ACC112 (cell line): ENCODE data around the gene RNF152.
A peak's percentile ranks its signal among the peaks of the same experiment; 100 is the strongest.

ENCODE experiments used
- H2AFZ ChIP-seq: fragments of 200-600 bp; sonication (generic); one replicate; pipeline ENCODE4 v1.6.0; 2017; ENCODE audit warnings: antibody characterized with exemption, low read length; ENCODE audit not compliant: unreplicated experiment
- H3K27ac ChIP-seq: fragments of 200-600 bp; sonication (generic); 2 replicates; pipeline ENCODE4 v1.5.1; 2014; ENCODE audit warnings: low read depth, mild to moderate bottlenecking, antibody characterized with exemption, low read length, moderate library complexity
- H3K27me3 ChIP-seq: fragments of 200-600 bp; sonication (generic); 2 replicates; pipeline ENCODE4 v1.6.1; 2014; ENCODE audit warnings: mild to moderate bottlenecking, antibody characterized with exemption, low read length, moderate library complexity, mixed read lengths; ENCODE audit not compliant: insufficient read depth
- H3K36me3 ChIP-seq: fragments of 200-600 bp; sonication (generic); 2 replicates; pipeline ENCODE4 v1.6.1; 2016; ENCODE audit warnings: mild to moderate bottlenecking, antibody characterized with exemption, low read length, moderate library complexity, mixed read lengths; ENCODE audit not compliant: insufficient read depth
- H3K4me1 ChIP-seq: fragments of 200-600 bp; sonication (generic); one replicate; pipeline ENCODE4 v1.6.1; 2016; ENCODE audit warnings: low read length, mixed read lengths; ENCODE audit not compliant: insufficient read depth, unreplicated experiment, control insufficient read depth
- H3K4me3 ChIP-seq: fragments of 200-600 bp; sonication (generic); 2 replicates; pipeline ENCODE4 v1.5.1; 2014; ENCODE audit warnings: mild to moderate bottlenecking, low read depth, low read length
- H3K79me2 ChIP-seq: fragments of 200-600 bp; sonication (generic); one replicate; pipeline ENCODE4 v1.6.0; 2016; ENCODE audit warnings: low read length; ENCODE audit not compliant: control insufficient read depth, unreplicated experiment, insufficient read depth

Gene RNF152

DNA sequence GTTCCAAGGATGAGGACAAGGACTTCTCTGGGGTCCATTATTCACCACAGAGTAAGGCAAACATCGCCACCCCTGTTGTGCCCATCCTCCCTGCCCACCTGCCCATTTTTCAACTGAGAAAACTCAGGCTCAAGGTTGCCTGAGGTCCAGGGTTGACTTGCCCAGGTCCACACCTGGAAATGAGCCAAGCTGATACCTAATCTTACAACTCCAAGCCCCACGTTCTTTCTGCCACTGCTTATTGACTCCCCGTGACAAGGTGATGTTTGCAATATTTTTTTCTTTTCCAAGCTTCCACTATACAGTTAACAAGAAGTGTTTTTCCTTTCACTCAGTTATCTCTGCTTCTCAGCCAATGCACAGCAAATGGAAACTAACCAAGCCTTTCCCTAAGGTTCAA lies 39.0 kb downstream of the RNF152 start:
- peaks cover 18% of the 10 kb centered on the region for H3K4me1 ChIP-seq
- no peaks in the 10 kb centered on the region for H3K36me3 ChIP-seq
- H2AFZ ChIP-seq, result no peak overlapping the region
- no peak overlapping the region for H3K4me3 ChIP-seq
- H3K27me3 ChIP-seq, result no peaks in the 10 kb centered on the region
- no peaks in the 10 kb centered on the region for H3K79me2 ChIP-seq
- H3K27ac ChIP-seq, result no peak overlapping the region

GRCh38 chr18:61852496-61852895 lies 40.3 kb downstream of the RNF152 start:
- no peaks in the 10 kb centered on the region for H3K36me3 ChIP-seq
- peak overlapping the region; percentile 49 for H3K27ac ChIP-seq
- H3K79me2 ChIP-seq, result no peaks in the 10 kb centered on the region
- no peaks in the 10 kb centered on the region for H3K27me3 ChIP-seq
- peaks cover 18% of the 10 kb centered on the region for H3K4me1 ChIP-seq
- peak overlapping the region; percentile 16; the same call in 1 of the 2 replicates for H3K4me3 ChIP-seq
- peak overlapping the region; percentile 10 for H2AFZ ChIP-seq

- Histone ChIP-seq H3K4me3 (peak overlapping the region; percentile 16; the same call in 1 of the 2 replicates), H3K4me1 (peaks cover 18% of the 10 kb centered on the region), H2AFZ (peak overlapping the region; percentile 10), H3K79me2 (no peaks in the 10 kb centered on the region), H3K27ac (peak overlapping the region; percentile 49), H3K27me3 (no peaks in the 10 kb centered on the region), H3K36me3 (no peaks in the 10 kb centered on the region)
Observed at GRCh38 chr18:61851940-61852451, 40.8 kb downstream of the RNF152 start.

DNA sequence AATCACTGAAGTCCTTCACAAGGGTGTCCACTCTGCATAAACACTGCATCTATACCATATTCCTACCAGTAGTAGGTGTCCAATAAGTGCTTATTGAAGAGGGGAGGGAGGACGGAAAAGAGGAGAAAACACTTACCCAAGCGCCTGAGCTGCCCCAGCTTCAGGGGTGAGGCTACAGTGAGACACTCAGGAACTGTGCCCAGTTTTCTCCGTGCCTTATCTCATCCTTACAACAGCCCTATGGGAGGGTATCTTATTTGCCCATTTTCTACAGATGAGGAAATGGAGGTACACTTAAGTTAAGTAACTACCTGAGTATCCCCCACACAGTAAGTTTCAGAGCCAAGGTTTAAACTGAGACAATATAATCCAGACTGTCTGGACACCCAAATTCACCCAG lies 41.5 kb downstream of the RNF152 start:
- no peaks in the 10 kb centered on the region for H3K36me3 ChIP-seq
- peak overlapping the region; percentile 49 for H3K27ac ChIP-seq
- H3K4me1 ChIP-seq, result peaks cover 18% of the 10 kb centered on the region
- H3K27me3 ChIP-seq, result no peaks in the 10 kb centered on the region
- no peaks in the 10 kb centered on the region for H3K79me2 ChIP-seq
- H2AFZ ChIP-seq, result no peak overlapping the region
- no peak overlapping the region for H3K4me3 ChIP-seq

DNA sequence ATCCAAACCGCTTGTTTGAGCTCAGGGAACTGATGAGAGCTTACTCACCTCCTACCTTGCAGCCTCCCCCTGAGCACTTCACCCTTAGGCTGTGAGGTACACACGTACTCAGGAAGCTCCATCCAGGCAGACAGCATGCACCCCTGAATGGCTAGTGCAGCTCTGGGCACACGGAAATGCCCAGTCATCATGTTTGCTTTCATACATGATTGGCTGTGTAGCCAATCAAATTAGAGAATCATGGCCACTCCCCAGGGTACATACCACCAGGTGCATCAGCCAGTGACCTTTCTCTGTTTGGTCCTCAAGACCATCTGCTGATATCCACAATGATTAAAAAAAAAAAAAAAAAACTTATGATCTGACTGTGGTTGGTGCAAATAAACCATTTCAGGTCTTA lies 42.1 kb downstream of the RNF152 start:
- Histone ChIP-seq H3K36me3 (no peaks in the 10 kb centered on the region), H3K27me3 (no peaks in the 10 kb centered on the region), H3K27ac (no peak overlapping the region), H3K4me3 (no peak overlapping the region), H3K79me2 (no peaks in the 10 kb centered on the region), H2AFZ (no peak overlapping the region), H3K4me1 (peaks cover 18% of the 10 kb centered on the region)

DNA sequence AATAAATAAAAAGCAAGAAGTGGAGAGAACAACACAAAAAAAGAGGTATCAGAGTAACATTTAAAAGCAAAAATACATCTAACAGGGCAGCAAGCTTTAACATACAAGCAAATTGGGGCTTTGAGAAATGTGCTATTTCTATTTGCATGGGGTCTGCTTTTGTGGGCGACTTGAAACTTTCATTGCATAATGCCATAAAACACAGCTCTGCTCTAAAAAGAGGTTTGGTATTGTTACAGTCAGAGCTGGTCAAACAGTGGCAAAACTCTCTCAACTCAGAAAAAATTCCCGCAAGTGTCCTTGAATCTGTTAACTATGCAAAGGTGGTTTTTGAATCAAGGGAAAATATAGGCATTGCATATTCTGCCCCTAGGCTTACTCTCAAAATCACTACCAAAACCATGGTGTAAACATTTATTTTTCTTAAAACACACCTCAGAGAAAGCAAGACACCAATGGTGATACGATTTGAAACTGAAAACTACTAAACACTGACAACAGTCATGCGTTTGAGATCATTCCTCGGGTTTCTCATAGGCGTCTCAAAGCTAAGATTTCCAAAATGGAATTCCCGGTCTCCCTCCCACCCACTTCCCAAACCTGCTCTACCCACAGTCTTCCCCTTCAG lies 45.5 kb downstream of the RNF152 start:
- Histone ChIP-seq H3K27ac (no peak overlapping the region), H3K4me1 (peaks cover 12% of the 10 kb centered on the region), H3K36me3 (no peaks in the 10 kb centered on the region), H3K4me3 (no peak overlapping the region), H2AFZ (no peak overlapping the region), H3K79me2 (no peaks in the 10 kb centered on the region), H3K27me3 (no peaks in the 10 kb centered on the region)

DNA sequence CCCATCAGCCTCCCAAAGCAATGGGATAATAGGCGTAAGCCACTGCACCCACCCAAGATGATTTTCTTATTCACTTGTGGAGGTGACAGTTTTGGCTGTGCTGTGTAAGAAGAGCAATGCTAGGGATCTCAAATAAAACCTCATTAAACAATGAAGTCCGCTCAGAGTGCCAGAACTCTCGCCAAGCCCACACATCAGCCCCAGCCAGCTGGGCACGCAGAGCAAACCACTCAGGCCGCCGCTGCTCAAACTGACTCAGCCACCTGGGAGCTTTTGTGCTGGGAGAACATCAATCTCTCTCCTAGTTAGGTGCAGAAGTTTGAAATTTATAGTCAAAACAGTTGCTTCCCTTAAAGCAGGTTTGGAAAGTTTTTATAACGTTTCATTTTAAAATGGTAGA lies 47.6 kb downstream of the RNF152 start:
- Histone ChIP-seq H3K4me3 (no peak overlapping the region), H3K4me1 (no peaks in the 10 kb centered on the region), H3K27me3 (no peaks in the 10 kb centered on the region), H3K36me3 (no peaks in the 10 kb centered on the region), H3K79me2 (no peaks in the 10 kb centered on the region), H2AFZ (no peak overlapping the region), H3K27ac (no peak overlapping the region)

- H3K79me2 ChIP-seq, result no peaks in the 10 kb centered on the region
Observed at GRCh38 chr18:61844726-61845125, 48.1 kb downstream of the RNF152 start.

GRCh38 chr18:61842146-61842545 lies 50.7 kb downstream of the RNF152 start:
- no peaks in the 10 kb centered on the region for H3K79me2 ChIP-seq
- H3K27ac ChIP-seq, result no peak overlapping the region
- no peaks in the 10 kb centered on the region for H3K27me3 ChIP-seq
- H2AFZ ChIP-seq, result no peak overlapping the region
- no peak overlapping the region for H3K4me3 ChIP-seq
- no peaks in the 10 kb centered on the region for H3K36me3 ChIP-seq
- no peaks in the 10 kb centered on the region for H3K4me1 ChIP-seq

More at GRCh38 chr18:61844726-61845125, 48.1 kb downstream of the RNF152 start:
- Histone ChIP-seq H3K27ac (no peak overlapping the region), H3K36me3 (no peaks in the 10 kb centered on the region), H3K27me3 (no peaks in the 10 kb centered on the region), H3K4me3 (no peak overlapping the region), H2AFZ (no peak overlapping the region), H3K4me1 (no peaks in the 10 kb centered on the region)

DNA sequence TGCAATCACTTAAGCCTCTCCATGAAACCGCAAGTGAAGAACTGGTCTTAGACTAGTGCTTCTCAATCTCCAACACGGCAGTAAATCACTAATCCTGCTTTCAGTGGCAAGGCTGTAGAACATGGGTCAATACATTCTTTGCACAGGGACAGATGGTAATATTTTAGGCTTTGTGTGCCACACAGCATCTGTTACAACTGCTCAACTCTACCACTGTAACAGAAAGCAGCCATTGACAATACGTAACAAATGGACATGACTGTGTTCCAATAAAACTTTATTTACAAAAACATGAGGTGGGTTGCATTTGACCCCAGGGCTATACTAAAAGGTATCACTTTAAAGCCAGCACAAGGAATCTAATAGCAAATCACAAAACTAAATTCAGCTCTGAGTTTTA lies 51.1 kb downstream of the RNF152 start:
- Histone ChIP-seq H3K27ac (no peak overlapping the region), H3K4me3 (no peak overlapping the region)

GRCh38 chr18:61840324-61840723 lies 52.5 kb downstream of the RNF152 start:
- H3K4me1 ChIP-seq, result no peaks in the 10 kb centered on the region
- no peak overlapping the region for H3K4me3 ChIP-seq
- no peaks in the 10 kb centered on the region for H3K79me2 ChIP-seq
- H3K36me3 ChIP-seq, result no peaks in the 10 kb centered on the region
- H3K27me3 ChIP-seq, result no peaks in the 10 kb centered on the region
- no peak overlapping the region for H3K27ac ChIP-seq
- H2AFZ ChIP-seq, result no peak overlapping the region

More for the DNA sequence above, 51.1 kb downstream of the RNF152 start:
- H3K36me3 ChIP-seq, result no peaks in the 10 kb centered on the region
- no peaks in the 10 kb centered on the region for H3K4me1 ChIP-seq
- H3K79me2 ChIP-seq, result no peaks in the 10 kb centered on the region
- no peak overlapping the region for H2AFZ ChIP-seq
- H3K27me3 ChIP-seq, result no peaks in the 10 kb centered on the region
